HG03280 (cell line): ENCODE data around the gene PLXNB1.

Experiments
- ATAC-seq: cut with Tn5 transposase; IDR thresholded peaks from one replicate; pipeline ENCODE4 v1.9.1; 2021; ENCODE audit warnings: mild to moderate bottlenecking, moderate library complexity; ENCODE audit not compliant: unreplicated experiment

Gene PLXNB1

DNA sequence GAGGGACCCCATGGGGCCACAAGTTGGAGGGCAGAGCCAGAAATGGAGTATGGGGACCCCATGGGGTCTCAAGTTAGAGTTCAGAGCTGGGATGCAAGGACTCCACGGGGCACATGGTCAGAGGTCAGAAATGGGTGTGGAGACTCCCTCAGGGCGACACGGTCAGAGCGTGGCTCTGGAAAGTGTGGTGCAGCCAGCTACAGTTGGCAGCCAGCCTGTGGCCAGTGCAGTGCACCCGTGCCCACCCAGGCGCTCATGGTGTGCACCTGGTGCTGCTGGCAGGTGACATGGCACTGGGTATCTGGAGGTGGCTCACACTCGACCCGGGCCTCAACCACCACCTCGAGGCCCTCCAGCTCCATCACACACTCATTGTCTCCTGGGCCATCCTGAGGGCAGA is 11.2 kb downstream of the PLXNB1 start:
- ATAC-seq: no peak

- no peak for ATAC-seq
Measured at GRCh38 chr3:48418140-48418539, 11.7 kb downstream of the PLXNB1 start.

DNA sequence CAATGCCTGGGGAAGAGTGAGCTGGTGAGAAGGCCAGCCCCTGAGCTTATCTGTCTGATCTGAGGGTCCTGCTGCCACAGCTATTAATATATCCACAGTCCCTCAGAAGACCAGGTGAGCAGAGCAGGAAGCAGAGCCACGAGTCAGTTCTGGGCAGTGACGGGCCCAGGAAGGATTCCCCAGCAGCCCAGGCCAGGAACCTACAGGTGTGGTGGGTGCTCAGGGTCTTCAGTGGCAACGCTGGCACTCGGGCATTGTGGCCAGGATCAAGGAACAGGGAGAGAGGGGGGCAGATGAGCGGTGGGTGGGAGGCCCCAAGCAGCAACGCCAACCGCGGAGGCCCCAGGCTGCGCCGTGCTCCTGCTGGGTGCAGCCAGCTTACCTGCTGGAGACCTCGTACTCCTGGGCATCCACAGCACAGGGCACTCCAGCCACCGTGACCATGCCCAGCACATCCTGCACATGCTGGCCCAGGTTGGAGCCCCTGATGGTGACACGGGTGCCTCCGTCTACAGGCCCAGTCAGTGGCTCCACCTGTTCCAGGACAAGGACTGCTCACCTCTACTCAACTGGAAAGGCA is 12.3 kb downstream of the PLXNB1 start:
- ATAC-seq: no peak

GRCh38 chr3:48416546-48416945 is 13.3 kb downstream of the PLXNB1 start:
- ATAC-seq: no peak

DNA sequence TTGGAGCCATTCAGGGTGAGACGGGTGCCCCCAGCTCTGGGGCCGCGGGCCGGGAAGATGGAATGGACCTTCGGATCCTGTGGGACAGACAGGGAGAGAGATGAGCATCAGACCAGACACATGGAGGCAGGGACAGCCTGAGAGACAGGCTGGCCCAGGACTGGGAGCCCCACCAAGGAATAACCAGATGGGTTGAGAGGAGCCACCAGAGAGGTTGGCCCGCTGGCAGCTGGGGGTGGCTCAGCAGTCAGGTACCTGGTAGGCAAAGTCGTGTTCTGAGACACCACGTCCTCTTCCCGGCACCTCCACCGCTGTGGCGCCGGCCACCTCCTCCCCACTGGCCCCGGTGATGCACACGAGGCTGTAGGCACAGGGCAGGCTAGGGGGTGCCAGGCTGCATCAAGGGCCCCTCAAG is 13.8 kb downstream of the PLXNB1 start:
- ATAC-seq: no peak

- ATAC-seq: no peak
Measured at GRCh38 chr3:48415251-48415953, 14.5 kb downstream of the PLXNB1 start.

GRCh38 chr3:48414376-48415250 is 15.3 kb downstream of the PLXNB1 start:
- no peak for ATAC-seq

GRCh38 chr3:48413611-48414010 is 16.3 kb downstream of the PLXNB1 start:
- ATAC-seq: no peak

DNA sequence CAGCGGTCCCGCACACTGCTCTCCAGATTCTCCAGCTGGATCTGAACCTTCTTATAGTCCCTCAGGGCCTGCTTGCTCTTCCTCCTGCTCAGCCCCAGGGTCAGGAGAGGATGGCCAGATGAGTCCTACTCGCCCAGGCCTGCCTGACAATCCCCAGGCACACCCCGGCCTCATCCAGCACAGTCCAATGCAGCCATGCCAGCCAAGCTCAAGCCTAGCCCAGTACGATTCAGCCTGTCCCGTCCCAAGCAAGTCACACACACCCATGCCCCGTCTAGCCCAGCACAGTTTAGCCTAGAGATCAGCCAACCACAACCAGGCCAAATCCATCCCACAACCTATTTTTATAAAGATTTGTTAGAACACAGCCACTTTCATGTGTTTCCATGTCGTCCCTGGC is 16.8 kb downstream of the PLXNB1 start:
- no peak for ATAC-seq

DNA sequence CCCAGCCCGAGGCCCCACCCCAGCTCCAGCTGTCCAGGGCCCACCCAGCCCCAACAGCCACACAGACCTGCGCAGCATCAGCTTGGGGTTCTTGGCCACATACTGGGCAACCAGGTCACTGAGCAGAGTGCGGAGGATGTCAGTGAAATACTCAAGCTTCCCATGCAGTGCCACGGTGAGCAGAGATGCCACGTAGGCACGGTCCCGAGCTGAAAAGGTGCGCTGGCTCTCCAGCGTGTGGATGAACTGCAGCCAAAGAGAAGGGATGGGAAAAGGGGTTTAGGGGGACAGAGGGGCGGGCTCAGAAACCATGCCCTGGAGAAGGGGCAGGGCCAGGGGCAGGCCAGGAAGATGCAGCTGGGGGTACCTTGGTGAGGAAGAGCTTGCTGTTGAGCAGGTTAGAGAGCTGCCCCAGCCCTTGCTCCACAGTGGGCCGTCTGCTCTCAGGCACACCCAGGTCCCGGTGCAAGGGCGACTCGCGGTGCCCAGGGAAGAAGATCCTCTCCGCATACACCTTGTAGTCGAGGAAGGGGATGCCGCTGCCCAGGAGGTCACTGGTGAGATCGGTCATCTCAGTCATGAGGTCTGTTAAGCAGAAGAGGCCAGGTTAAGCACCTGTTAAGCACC is 17.4 kb downstream of the PLXNB1 start:
- no peak for ATAC-seq

DNA sequence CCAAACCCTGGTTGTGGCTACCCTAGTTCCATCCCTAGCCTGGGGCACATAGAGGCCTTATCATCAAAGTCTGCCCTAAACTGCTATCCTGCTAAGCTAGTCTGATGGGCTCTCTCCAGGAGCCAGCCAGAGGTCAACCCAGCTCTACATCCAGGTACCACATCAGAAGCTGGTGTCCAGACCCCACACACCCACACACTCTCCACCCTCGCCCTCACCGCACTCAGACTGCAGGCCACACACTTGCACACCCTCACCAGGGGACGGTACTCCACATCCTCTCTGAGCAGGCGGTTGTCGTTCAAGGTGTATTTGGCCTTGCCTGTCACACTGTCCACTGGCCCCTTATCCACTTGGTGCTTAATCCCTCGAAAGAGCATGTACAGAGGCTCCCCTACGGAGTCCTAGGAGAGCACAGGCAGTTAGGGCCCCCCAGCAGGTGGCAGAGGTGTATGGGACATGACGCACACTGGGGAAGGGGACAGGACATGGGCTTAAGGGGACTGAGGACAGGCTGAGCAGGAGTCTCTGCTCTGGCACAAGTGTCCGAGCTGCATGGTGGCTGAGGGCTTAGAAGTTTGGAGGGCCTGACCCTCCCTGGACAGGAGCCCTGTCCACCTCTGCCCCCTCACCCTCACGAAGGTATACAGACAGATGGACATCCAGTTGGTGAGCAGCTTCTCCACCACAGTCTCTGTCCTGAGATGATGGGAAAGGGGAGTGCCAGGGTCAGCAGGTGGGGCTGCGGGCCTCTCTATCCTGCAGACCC is 18.1 kb downstream of the PLXNB1 start:
- ATAC-seq: no peak

GRCh38 chr3:48411041-48411588 is 18.8 kb downstream of the PLXNB1 start:
- no peak for ATAC-seq

- no peak for ATAC-seq
Measured at GRCh38 chr3:48410205-48411040, 19.5 kb downstream of the PLXNB1 start.

DNA sequence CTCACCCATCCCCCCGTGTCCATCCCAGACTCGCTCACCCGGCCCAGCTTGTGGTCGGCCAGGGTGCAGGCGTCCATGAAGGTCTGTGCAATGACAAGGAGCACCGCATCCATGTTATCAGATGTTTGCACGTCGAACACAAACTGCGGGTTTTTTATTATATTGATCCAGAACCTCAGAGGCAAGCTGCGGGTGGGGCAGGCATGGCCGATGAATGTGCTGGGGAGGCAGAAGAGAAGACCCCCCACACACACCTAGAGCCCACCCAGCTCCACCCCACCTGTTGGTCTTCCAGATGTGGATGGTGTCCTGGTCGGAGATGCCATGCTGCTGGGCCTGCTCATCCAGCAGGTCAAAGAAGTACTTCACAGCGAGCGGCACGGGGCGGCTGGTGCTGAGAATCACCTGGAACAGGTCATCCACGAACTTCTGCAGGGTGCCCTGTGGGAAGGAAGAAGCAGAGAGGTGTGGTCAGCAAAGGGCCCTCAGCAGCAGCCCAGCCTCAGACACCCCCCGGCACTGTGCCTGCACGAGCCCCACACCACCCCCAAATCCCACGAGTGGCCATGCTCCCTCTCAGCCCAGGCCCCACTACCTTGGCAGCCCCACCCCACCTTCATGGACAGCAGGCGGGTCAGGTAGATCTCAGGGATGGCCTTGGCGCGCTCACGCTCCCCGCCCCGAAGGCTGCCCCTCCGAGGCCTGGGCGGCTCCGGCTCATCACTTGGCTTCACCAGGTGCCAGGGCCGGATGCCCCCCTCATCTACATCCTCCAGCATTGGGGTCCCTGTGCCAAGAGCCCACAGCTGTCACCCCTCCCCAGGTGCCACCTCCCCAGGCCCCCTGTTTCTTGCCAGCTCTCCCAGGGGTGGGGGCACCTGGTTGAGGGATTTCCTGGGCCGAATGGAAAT is 20.3 kb downstream of the PLXNB1 start:
- no peak for ATAC-seq

DNA sequence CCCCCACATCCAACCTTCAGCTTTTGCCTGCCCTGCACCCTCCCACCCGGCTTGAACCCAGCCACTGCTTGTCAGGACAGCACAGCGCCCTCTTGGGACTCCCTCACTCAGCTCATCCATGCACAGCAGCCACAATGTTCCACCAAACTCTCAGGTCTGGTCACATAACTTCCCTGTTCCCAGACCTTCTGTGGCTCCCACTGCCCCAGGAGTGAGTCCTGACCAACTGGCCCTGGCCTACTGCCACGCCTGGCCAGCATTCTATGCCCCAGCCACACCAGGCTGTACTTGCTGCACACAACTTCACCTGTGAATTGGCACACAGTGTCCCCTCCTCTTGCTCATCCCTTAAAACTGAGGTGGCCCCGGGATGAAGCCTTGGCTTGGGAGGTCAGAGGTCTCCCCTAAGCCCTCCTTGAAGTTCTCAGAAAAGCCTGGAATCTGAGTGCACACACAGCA is 21.0 kb downstream of the PLXNB1 start:
- no peak for ATAC-seq

GRCh38 chr3:48407542-48408099 is 22.3 kb downstream of the PLXNB1 start:
- no peak for ATAC-seq

GRCh38 chr3:48406443-48407431 is 23.1 kb downstream of the PLXNB1 start:
- ATAC-seq: no peak
